ENCODE measurements around the gene PHACTR1. TPM values are rescaled to one million over a fixed set of nuclear protein-coding genes. Genes with fewer than 3 reads are reported as not detected.

Gene PHACTR1
- total and polyA plus RNA-seq, 2 of the 4 experiments (the other 2 are of a cell fraction) = not detected

GRCh38 chr6:13159300-13159699 lies 442.7 kb downstream of the PHACTR1 start:
- no peaks in the 10 kb centered on the region for H4K20me1 ChIP-seq (ENCODE audit: insufficient read depth, low read length)
- no peak overlapping the region for H3K4me2 ChIP-seq (ENCODE audit: low read depth, low read length)
- H3K4ac ChIP-seq (ENCODE audit: low read depth, low read length) = no peak overlapping the region
- no peaks in the 10 kb centered on the region for H3K4me1 ChIP-seq (ENCODE audit: control insufficient read depth, insufficient read depth, low read length)
- in situ Hi-C loops (cut with MboI; ENCODE audit: low sequenced_read_pairs) = no loop called here
- no peak overlapping the region for H3K23ac ChIP-seq (ENCODE audit: low read depth, low read length)
- H3K18ac ChIP-seq (ENCODE audit: low read depth, low read length) = no peak overlapping the region
- no peaks in the 10 kb centered on the region for H3K9me3 ChIP-seq (ENCODE audit: control insufficient read depth, insufficient read depth, low read length)
- ChIA-PET POLR2A (ENCODE audit: unreplicated experiment) (no interaction called here), CTCF (no interaction called here)
- no peak overlapping the region for H3K27ac ChIP-seq (ENCODE audit: insufficient read depth, low read length)
- dilution Hi-C loops (cut with HindIII; ENCODE audit: low sequenced_read_pairs, unreplicated experiment) = no loop called here
- no peaks in the 10 kb centered on the region for H3K79me1 ChIP-seq (ENCODE audit: low read depth in 1 of 2, low read length in 2 of 2)
- no peak overlapping the region for H4K91ac ChIP-seq (ENCODE audit: insufficient read depth, low read depth, low read length)
- TF ChIP-seq NFE2L2 (IDR thresholded peaks at IDR 0.05; ENCODE audit: low read depth, low read length) = no peak
- TF ChIP-seq, protein P1, sequence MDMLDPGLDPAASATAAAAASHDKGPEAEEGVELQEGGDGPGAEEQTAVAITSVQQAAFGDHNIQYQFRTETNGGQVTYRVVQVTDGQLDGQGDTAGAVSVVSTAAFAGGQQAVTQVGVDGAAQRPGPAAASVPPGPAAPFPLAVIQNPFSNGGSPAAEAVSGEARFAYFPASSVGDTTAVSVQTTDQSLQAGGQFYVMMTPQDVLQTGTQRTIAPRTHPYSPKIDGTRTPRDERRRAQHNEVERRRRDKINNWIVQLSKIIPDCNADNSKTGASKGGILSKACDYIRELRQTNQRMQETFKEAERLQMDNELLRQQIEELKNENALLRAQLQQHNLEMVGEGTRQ (IDR thresholded peaks at IDR 0.05; ENCODE audit: low read depth, low read length) = no peak
- no peak for TF ChIP-seq CHD1 (IDR thresholded peaks at IDR 0.05; ENCODE audit: low read depth, low read length)
- no peak for TF ChIP-seq RCOR1 (IDR thresholded peaks at IDR 0.05; ENCODE audit: insufficient replicate concordance, low read length)
- no peak for TF ChIP-seq CTCF (conservative IDR thresholded peaks at IDR 0.05; ENCODE audit: low read depth, low read length)
- TF ChIP-seq MAFK (IDR thresholded peaks at IDR 0.05; ENCODE audit: low read depth, low read length) = no peak
- TF ChIP-seq POLR2A (IDR thresholded peaks at IDR 0.05; ENCODE audit: low read depth, low read length) = no peak
- no peak for TF ChIP-seq RAD21 (IDR thresholded peaks at IDR 0.05; ENCODE audit: low read length)
- no peak for TF ChIP-seq ELK1 (IDR thresholded peaks at IDR 0.05; ENCODE audit: borderline replicate concordance, low read depth, low read length)
- TF ChIP-seq SMC3 (IDR thresholded peaks at IDR 0.05; ENCODE audit: low read depth, low read length) = no peak
- no peak for TF ChIP-seq RFX5 (IDR thresholded peaks at IDR 0.05; ENCODE audit: low read depth, low read length)
- TF ChIP-seq MAZ (IDR thresholded peaks at IDR 0.05; ENCODE audit: borderline replicate concordance, low read depth, low read length) = no peak
- no peak for TF ChIP-seq BHLHE40 (IDR thresholded peaks at IDR 0.05; ENCODE audit: low read depth, low read length)
- no peak for TF ChIP-seq MXI1 (IDR thresholded peaks at IDR 0.05; ENCODE audit: borderline replicate concordance, low read depth, low read length)
- no peak for TF ChIP-seq FOS (IDR thresholded peaks at IDR 0.05; ENCODE audit: low read depth, low read length)
- no peak for TF ChIP-seq CEBPB (IDR thresholded peaks at IDR 0.05; ENCODE audit: low read depth, low read length)
- no peak overlapping the region for H2AFZ ChIP-seq (replicated peaks; ENCODE audit: low read length, poor library complexity)
- H4K5ac ChIP-seq (ENCODE audit: low read depth, low read length) = no peak overlapping the region
- no peak overlapping the region for H3K14ac ChIP-seq (replicated peaks; ENCODE audit: low read depth, low read length)
- ATAC-seq (ENCODE audit: low read depth) = no peak
- no peak overlapping the region for H2AK9ac ChIP-seq (replicated peaks; ENCODE audit: low read depth, low read length, poor library complexity)
- no peak overlapping the region for H2AK5ac ChIP-seq (ENCODE audit: low read depth, low read length)
- no peak overlapping the region for H2BK5ac ChIP-seq (ENCODE audit: low read depth, low read length, poor library complexity, severe bottlenecking)
- no peaks in the 10 kb centered on the region for H3K36me3 ChIP-seq (ENCODE audit: control insufficient read depth, insufficient read depth, low read length)
- no peak overlapping the region for H2BK20ac ChIP-seq (ENCODE audit: low read depth, low read length)
- no TSS peak for BruUV-seq (replicated peaks)
- intact Hi-C loops (cut with micrococcal nuclease) = no loop called here
- H2BK120ac ChIP-seq (ENCODE audit: low read depth, low read length) = no peak overlapping the region
- H3K4me3 ChIP-seq (ENCODE audit: insufficient read depth, low read depth, low read length) = no peak overlapping the region
- H2BK15ac ChIP-seq (ENCODE audit: low read depth, low read length) = no peak overlapping the region
- DNase-seq = no peak
- H3K9ac ChIP-seq (ENCODE audit: low read depth, low read length) = no peak overlapping the region
- WGBS, 2 experiments (ENCODE audit: extremely low coverage in 2 of 2, insufficient read length in 1 of 2) = no CpG with 5 or more reads among the region's 3 CpGs
- H4K8ac ChIP-seq (ENCODE audit: low read depth in 2 of 2, low read length in 2 of 2) = no peak overlapping the region
- H3K9me1 ChIP-seq (ENCODE audit: insufficient read depth, low read length) = no peaks in the 10 kb centered on the region
- no peaks in the 10 kb centered on the region for H3K27me3 ChIP-seq (ENCODE audit: control insufficient read depth, insufficient read depth, low read length)
- no peak overlapping the region for H3K56ac ChIP-seq (ENCODE audit: extremely low read depth, insufficient read depth, low read length)
